K562 (cell line): ENCODE measurements around the gene MRPL48. TPM values are rescaled to one million over a fixed set of nuclear protein-coding genes. Genes with fewer than 3 reads are reported as not detected.
A peak's percentile ranks its signal among the peaks of the same experiment; 100 is the strongest.

Experiments used
- ARID1B ChIP-seq: fragments of 450-650 bp; IDR thresholded peaks from 2 replicates; pipeline ENCODE4 v1.6.1; 2016; ENCODE audit warnings: antibody characterized with exemption, mild to moderate bottlenecking, inconsistent platforms
- DNMT1 ChIP-seq: fragments of 450-650 bp; IDR thresholded peaks from 2 replicates; pipeline ENCODE4 v1.6.1; 2016; ENCODE audit warnings: antibody characterized with exemption, mild to moderate bottlenecking
- DPF2 ChIP-seq: fragments of 450-650 bp; IDR thresholded peaks from 2 replicates; pipeline ENCODE4 v1.6.1; 2016
- EHMT2 ChIP-seq: fragments of 450-650 bp; IDR thresholded peaks from 2 replicates; pipeline ENCODE4 v1.6.1; 2018; ENCODE audit warnings: antibody characterized with exemption
- HDGF ChIP-seq: fragments of 450-650 bp; IDR thresholded peaks from 2 replicates; pipeline ENCODE4 v1.6.1; 2016
- HMGXB4 ChIP-seq: sonication (generic); formaldehyde crosslinking; IDR thresholded peaks from 2 replicates; pipeline ENCODE4 v1.8.1; 2023; ENCODE audit warnings: mild to moderate bottlenecking, missing genetic modification reagents
- HNRNPL ChIP-seq: fragments of 200-400 bp; formaldehyde crosslinking; IDR thresholded peaks from 2 replicates; pipeline ENCODE4 v1.6.1; 2017; ENCODE audit warnings: low read depth, mild to moderate bottlenecking, low read length
- KLF13 ChIP-seq: fragments of 450-650 bp; IDR thresholded peaks from 2 replicates; pipeline ENCODE4 v1.6.1; 2016; ENCODE audit warnings: missing genetic modification characterization, low read depth, mild to moderate bottlenecking, missing compliant biosample characterization, moderate library complexity, borderline replicate concordance
- MCM5 ChIP-seq: fragments of 450-650 bp; IDR thresholded peaks from 2 replicates; pipeline ENCODE4 v1.6.1; 2016; ENCODE audit warnings: low read depth
- MTF1 ChIP-seq: fragments of 250-450 bp; sonication (Bioruptor Pico); IDR thresholded peaks from 2 replicates; pipeline ENCODE4 v1.9.0; 2021; ENCODE audit warnings: moderate library complexity, mild to moderate bottlenecking, inconsistent platforms, borderline replicate concordance
- NFE2 ChIP-seq: IDR thresholded peaks from 2 replicates; pipeline ENCODE4 v1.6.1; 2014; ENCODE audit warnings: antibody characterized with exemption, low read depth
- NKRF ChIP-seq: fragments of 450-650 bp; IDR thresholded peaks from 2 replicates; pipeline ENCODE4 v1.6.1; 2016; ENCODE audit warnings: borderline replicate concordance
- PCBP2 ChIP-seq: fragments of 200-400 bp; formaldehyde crosslinking; IDR thresholded peaks from 2 replicates; pipeline ENCODE4 v1.6.1; 2018; ENCODE audit warnings: low read length, low read depth, mild to moderate bottlenecking, moderate library complexity; ENCODE audit not compliant: poor library complexity, severe bottlenecking
- RB1 ChIP-seq: fragments of 450-650 bp; IDR thresholded peaks from 2 replicates; pipeline ENCODE4 v1.6.1; 2017; ENCODE audit warnings: low read depth, mild to moderate bottlenecking
- RBM22 ChIP-seq: fragments of 200-400 bp; formaldehyde crosslinking; IDR thresholded peaks from 2 replicates; pipeline ENCODE4 v1.6.1; 2018; ENCODE audit warnings: low read length, low read depth; ENCODE audit not compliant: poor library complexity, severe bottlenecking
- SIX5 ChIP-seq, 2 experiments: IDR thresholded peaks; 2 replicates each; pipeline ENCODE4 v1.6.1; 2011; ENCODE audit warnings: low read length in 2 of 2, borderline replicate concordance in 1 of 2, low read depth in 1 of 2, mild to moderate bottlenecking in 1 of 2, moderate library complexity in 1 of 2; ENCODE audit not compliant: insufficient read depth in 1 of 2
- SMARCA5 ChIP-seq: fragments of 450-650 bp; IDR thresholded peaks from 2 replicates; pipeline ENCODE4 v1.6.1; 2016
- THAP12 ChIP-seq: fragments of 250-450 bp; sonication (Bioruptor Pico); IDR thresholded peaks from 2 replicates; pipeline ENCODE4 v1.9.0; 2021; ENCODE audit warnings: mild to moderate bottlenecking, inconsistent platforms
- TRIM24 ChIP-seq, 2 experiments: fragments of 450-650 bp; IDR thresholded peaks; 2 replicates each; pipeline ENCODE4 v1.6.1; 2016
- ZC3H4 ChIP-seq: sonication (generic); formaldehyde crosslinking; IDR thresholded peaks from 2 replicates; pipeline ENCODE4 v1.9.0; 2021; ENCODE audit warnings: missing genetic modification reagents, borderline replicate concordance
- ZNF384 ChIP-seq: IDR thresholded peaks from 2 replicates; pipeline ENCODE4 v1.6.1; 2012; ENCODE audit warnings: low read depth, low read length, improper control_type of control experiment
- ZNF445 ChIP-seq: fragments of 250-450 bp; sonication (Bioruptor Pico); IDR thresholded peaks from 2 replicates; pipeline ENCODE4 v1.4.0; 2020; ENCODE audit warnings: low read depth, mild to moderate bottlenecking, moderate library complexity
- ZNF696 ChIP-seq: fragments of 250-450 bp; sonication (Bioruptor Pico); conservative IDR thresholded peaks from 2 replicates; pipeline ENCODE4 v1.4.0; 2020; ENCODE audit warnings: mild to moderate bottlenecking, moderate library complexity
- ZNF764 ChIP-seq: fragments of 250-450 bp; sonication (Bioruptor Pico); IDR thresholded peaks from 2 replicates; pipeline ENCODE4 v1.4.0; 2020; ENCODE audit warnings: low read depth, mild to moderate bottlenecking, moderate library complexity
- polyA plus RNA-seq, 8 experiments: library from polyadenylated mRNA; depleted of rRNA in 4 of 8; stranded (reverse) in 5 of 8; unstranded in 3 of 8; fragments of >200 nt; fragmentation: Nextera tagmentation in 2 of 8; fragmentation: Illumina TruSeq in 1 of 8; extraction: Ambion mirVana in 2 of 8; extraction: Trizol in 1 of 8; gene quantifications; 2 replicates each; pipeline versions ENCODE4 v1.2.1 to v1.2.3, GENCODE V29; 2011 to 2014; ENCODE audit warnings: inconsistent platforms in 1 of 8, missing spikeins in 1 of 8
- total RNA-seq, 7 experiments: library from RNA; depleted of rRNA in 6 of 7; stranded (reverse); fragments of >200 nt in 6 of 7; fragmentation: Illumina TruSeq in 2 of 7; extraction: Trizol in 2 of 7; gene quantifications; 2 replicates each; pipeline versions ENCODE4 v1.2.1 to v1.2.3, GENCODE V29; 2011 to 2021; ENCODE audit warnings: low replicate concordance in 1 of 7

Gene MRPL48
- total and polyA plus RNA-seq, 9 of the 15 experiments (the other 6 are each of a cell fraction or from before 2014, with no cell fraction given), result 66.0 to 237 (median 104) TPM

- no peak for TF ChIP-seq ZNF384
- TF ChIP-seq HNRNPL, result no peak
- no peak for TF ChIP-seq ZNF696 (CRISPR knock-in tag)
- no peak for TF ChIP-seq ZNF445 (CRISPR knock-in tag)
- peak; percentile 24; the same call in 1 of the 2 replicates for TF ChIP-seq KLF13 (tag)
- TF ChIP-seq RBM22, result no peak
- TF ChIP-seq SMARCA5, result no peak
- TF ChIP-seq DPF2, result no peak; the same call in 1 of the 2 replicates
- TF ChIP-seq ARID1B, result no peak; the same call in 1 of the 2 replicates
- 0 out of 4 replicates have a peak, but pooled peaks of 1 of the 2 experiments have one; percentile 7 for TF ChIP-seq TRIM24 (IDR thresholded peaks at IDR 0.05)
- no peak for TF ChIP-seq PCBP2
- no peak; the same call in 1 of the 2 replicates for TF ChIP-seq RB1
- TF ChIP-seq ZNF764 (CRISPR knock-in tag), result no peak
- TF ChIP-seq ZC3H4 (CRISPR knock-in tag), result no peak
- TF ChIP-seq EHMT2, result no peak
- TF ChIP-seq DNMT1, result no peak
- peak; percentile 96 for TF ChIP-seq NKRF
- no peak for TF ChIP-seq NFE2
- no peak for TF ChIP-seq MCM5
- no peak; the same call in none of the 2 replicates for TF ChIP-seq THAP12 (CRISPR knock-in tag)
- no peak for TF ChIP-seq HMGXB4 (CRISPR knock-in tag)
- TF ChIP-seq SIX5 (IDR thresholded peaks at IDR 0.05; ENCODE audit: borderline replicate concordance in 1 of 2, insufficient read depth in 1 of 2, low read depth in 1 of 2, low read length in 2 of 2), result no peak
- no peak for TF ChIP-seq HDGF
- no peak for TF ChIP-seq MTF1 (CRISPR knock-in tag)
Observed at GRCh38 chr11:73876424-73877310, 89.0 kb downstream of the MRPL48 start, which contains the start of the genes COA4 and PAAF1 (continued).
